OCI-LY1 (cell line): ENCODE measurements around the gene NRP2.

Experiments
- EZH2 ChIP-seq: fragments of 200-600 bp; sonication (generic), shearing (Covaris generic); IDR thresholded peaks from 2 replicates; pipeline ENCODE4 v1.8.0; 2017; ENCODE audit warnings: borderline replicate concordance, mixed run types, mild to moderate bottlenecking, antibody characterized with exemption, low read length, moderate library complexity, mixed read lengths
- TF ChIP-seq, protein P1 (sequence below): fragments of 200-600 bp; sonication (generic), shearing (Covaris generic); IDR thresholded peaks from 2 replicates; pipeline ENCODE4 v1.5.1; 2017; ENCODE audit warnings: mild to moderate bottlenecking, antibody characterized with exemption, low read length, moderate library complexity, mixed read lengths

- TF ChIP-seq, protein P1, sequence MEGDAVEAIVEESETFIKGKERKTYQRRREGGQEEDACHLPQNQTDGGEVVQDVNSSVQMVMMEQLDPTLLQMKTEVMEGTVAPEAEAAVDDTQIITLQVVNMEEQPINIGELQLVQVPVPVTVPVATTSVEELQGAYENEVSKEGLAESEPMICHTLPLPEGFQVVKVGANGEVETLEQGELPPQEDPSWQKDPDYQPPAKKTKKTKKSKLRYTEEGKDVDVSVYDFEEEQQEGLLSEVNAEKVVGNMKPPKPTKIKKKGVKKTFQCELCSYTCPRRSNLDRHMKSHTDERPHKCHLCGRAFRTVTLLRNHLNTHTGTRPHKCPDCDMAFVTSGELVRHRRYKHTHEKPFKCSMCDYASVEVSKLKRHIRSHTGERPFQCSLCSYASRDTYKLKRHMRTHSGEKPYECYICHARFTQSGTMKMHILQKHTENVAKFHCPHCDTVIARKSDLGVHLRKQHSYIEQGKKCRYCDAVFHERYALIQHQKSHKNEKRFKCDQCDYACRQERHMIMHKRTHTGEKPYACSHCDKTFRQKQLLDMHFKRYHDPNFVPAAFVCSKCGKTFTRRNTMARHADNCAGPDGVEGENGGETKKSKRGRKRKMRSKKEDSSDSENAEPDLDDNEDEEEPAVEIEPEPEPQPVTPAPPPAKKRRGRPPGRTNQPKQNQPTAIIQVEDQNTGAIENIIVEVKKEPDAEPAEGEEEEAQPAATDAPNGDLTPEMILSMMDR: no peak
- TF ChIP-seq EZH2: no peak
These were observed 131.7 kb downstream of the NRP2 start for GRCh38 chr2:205814039-205814364.
